HuH-7.5 (cell line): ENCODE measurements around the gene UPF1.
"Not testable (repeated sequence)": the region's sequence is repeated elsewhere in the genome, so short reads cannot be mapped to it uniquely, and the experiment has no call there.

Experiments used
- DNase-seq: peaks from one replicate; pipeline ENCODE4 v3.0.0; 2011; ENCODE audit warnings: low spot score

The UPF1 gene

GRCh38 chr19:18799389-18799970, 32.3 kb upstream of the UPF1 start:
- no peak for DNase-seq

DNA sequence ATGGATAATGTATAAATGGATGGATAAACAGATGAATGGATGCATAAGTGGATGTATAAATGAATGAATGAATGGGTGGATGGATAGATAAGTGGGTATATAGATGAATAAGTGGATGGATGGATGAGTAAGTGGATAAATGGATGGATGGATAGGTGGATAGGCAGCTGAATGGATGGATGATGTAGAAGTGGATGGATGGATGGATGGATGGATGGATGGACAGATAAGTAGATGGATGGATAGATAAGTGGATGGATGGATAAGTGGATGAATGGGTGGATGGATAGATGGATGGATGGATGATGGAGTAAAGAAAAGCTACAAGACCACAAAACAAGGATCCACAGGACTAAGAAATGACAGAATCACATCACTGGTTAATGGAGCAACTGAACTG, 31.7 kb upstream of the UPF1 start:
- no peak for DNase-seq

- DNase-seq, result no peak
These were observed 31.1 kb upstream of the UPF1 start for GRCh38 chr19:18800636-18801035.

GRCh38 chr19:18802354-18802753, 29.4 kb upstream of the UPF1 start:
- no peak for DNase-seq

- DNase-seq, result no peak
These were observed 28.1 kb upstream of the UPF1 start for GRCh38 chr19:18803550-18804138.

DNA sequence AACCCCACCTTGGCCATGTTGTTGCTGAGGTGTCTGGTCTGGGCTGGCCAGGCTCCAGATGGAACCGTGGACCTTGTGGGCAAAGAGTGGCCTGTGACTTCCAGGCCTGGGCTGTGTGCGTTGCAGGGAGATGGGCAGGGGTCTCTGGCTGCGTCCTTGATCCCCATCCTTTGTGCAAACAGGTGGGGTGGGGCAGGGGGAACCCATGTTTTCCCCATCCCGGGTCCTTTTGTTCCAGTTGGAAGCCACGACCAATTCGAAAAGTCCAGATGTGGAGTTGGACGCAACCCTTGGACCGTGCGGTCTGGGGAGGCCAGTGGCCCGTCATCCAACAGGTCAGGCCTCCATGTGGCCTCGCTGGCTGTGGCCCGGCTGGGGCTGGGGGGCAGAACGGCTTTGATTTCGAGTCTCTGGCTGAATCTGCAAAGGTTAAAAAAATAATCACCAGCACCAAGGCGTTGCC, 27.6 kb upstream of the UPF1 start:
- DNase-seq, result no peak

DNA sequence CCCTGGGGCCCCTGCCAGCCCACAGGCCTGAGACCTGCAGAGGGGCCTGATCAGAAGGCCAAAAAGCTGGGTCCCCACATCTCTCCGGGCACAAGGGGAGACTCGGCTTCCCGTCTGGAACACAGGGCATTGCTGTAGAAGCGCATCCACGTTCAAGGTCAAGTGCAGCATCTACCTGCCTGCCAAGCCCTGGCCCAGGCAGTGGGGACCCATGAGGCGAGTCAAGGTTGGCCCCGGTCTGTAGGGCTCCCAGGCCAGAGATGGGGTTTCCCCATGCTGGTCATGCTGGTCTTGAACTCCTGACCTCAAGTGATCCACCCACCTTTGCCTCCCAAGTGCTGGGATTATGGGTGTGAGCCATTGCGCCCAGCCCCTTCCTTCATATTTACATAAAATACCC, 27.1 kb upstream of the UPF1 start:
- DNase-seq, result no peak

DNA sequence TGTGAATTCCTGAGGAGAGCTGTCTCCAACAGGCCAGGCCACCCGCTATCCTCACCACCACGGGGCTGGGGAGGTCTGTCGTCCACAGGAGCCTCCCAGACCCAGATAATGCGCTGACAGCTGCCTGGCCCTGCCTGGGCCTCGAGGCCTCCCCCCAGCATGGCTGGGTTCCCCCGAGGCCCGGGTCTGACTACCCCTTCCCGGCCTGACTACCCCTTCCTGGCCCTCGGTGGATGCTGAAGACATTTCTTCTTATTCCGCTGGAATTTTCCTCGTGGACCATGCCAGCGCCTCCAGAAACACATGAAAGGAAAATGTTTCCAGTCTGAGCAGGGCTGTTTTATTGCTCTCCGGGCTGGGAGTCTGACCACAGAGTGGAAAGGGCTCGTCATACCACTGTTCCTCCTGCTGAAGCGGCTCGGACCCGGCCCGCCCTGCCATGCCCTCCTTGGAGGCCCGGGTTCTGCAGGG, 23.9 kb upstream of the UPF1 start:
- no peak for DNase-seq

- no peak for DNase-seq
These were observed 22.4 kb upstream of the UPF1 start for GRCh38 chr19:18809149-18809868.

DNA sequence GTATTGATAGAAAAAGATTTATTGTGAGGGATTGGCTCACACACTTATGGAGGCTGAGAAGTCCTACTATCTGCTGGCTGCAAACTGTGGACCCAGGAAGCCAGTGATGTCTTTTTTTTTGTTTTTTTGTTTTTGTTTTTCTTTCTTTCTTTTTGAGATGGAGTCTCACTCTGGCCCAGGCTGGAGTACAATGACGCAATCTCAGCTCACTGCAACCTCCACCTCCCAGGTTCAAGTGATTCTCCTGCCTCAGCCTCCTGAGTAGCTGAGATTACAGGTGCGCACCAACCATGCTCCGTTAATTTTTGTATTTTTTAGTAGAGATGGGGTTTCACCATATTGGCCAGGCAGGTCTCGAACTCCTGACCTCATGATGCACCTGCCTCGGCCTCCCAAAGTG, 20.1 kb upstream of the UPF1 start:
- not testable (repeated sequence) for DNase-seq

DNA sequence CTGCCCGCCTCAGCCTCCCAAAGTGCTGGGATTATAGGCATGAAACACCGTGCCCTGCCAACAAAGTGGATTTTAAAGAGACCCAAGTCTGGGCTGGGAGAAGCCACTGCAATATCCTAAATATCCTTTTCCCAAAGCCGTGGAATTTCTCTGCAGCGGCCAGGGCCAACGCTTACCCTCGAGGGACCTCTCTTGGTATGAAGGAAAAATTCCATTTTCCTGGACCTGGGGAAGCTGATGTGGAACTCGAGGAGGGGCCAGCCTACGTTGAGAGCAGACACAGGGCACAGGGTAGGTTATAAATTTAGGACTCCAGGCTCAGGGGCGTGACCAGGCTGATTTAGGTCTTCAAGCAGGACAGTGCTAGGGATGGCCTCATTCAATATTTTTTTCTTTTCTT, 17.7 kb upstream of the UPF1 start:
- DNase-seq, result no peak

DNA sequence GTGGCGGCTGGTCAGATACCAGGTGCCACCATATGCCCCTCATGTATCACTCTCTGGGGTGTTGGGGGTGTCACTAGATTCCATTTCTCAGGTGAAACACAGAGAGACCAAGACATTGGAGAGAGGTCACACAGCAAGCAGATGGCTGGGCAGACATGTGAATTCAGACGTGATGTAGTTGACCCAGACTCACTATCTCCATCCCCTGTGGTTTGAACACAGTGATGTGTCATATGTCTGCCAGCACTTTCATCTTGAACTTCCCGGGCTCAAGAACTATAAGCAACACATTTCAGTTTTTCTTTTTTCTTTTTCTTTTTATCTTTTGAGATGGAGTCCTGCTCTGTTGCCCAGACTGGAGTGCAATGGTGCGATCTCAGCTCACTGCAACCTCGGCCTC, 16.1 kb upstream of the UPF1 start:
- no peak for DNase-seq

- DNase-seq, result not testable (repeated sequence)
These were observed 15.1 kb upstream of the UPF1 start for GRCh38 chr19:18816645-18817044.

DNA sequence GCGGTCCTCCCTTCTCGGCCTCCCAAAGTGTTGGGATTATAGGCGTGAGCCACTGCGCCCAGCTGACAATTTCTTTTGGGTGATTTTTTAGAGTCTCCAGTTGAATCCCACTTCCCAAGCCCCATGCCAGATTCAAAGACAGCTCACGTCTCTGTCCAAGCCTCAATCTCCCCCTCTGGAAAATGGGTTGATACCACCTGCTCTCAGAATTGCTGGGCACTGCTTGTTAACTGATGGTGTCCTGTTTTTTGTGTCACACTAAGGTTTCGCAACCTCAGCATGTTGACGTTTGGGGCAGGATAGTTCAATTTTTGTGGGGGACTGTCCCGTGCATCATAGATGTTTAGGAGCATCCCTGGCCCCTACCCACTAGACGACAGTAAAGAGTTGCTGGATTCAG, 14.2 kb upstream of the UPF1 start:
- DNase-seq, result no peak

DNA sequence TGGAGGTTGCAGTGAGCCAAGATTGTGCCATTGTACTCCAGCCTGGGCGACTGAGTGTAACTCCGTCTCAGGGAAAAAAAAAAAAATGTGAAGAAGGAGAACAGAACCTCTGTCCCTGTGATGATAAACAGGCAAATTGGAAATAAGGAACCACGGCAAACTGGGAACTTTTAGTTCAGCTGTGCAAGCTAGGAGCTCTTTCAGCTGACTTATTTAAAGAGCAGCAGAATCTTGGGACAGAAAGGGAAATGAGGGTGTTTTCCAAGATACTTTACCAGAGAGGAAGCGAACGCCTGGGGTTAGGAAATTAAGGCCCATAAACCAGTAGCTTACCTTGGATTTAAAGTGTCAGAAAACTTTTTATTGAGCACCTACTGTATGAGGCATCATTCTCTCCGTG, 3.0 kb upstream of the UPF1 start:
- DNase-seq, result no peak

- DNase-seq, result no peak
These were observed 1.3 kb upstream of the UPF1 start for GRCh38 chr19:18830488-18830887.

DNA sequence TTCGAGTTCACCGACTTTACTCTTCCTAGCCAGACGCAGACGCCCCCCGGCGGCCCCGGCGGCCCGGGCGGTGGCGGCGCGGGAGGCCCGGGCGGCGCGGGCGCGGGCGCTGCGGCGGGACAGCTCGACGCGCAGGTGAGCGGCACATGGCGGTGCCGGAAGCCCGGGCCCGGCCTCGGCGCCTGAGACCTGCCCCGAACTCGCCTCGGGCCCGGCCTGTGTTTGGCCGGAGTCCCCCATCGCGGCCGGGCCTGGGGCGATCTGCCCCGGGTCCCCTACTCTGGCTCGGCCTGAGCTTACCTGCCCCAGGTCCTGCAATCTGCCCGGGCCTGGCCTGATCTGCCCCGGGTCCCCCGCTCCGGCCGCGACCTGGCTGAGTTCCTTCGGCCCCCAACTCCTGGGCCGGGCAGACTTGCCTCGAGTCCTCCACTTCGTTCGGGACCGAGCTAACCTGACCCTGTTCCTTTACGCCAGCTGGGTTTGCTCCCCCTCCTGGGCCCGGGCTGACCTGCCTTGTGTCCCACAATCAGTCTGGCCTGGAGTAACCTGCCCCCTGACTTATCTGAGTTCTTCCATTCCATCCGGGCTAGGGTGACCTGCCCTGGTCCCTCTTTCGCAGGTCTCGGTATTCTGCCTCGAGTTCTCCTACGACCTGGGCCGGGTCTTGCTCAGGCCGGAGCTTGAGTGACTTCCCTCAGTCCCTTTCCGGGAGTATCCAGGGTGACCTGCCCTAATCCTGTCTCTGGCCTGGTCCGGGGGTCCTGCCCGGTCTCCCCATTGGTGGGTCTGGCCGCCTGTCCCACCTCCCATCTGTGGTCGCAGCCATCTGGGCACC, 764 bp downstream of the UPF1 start:
- DNase-seq, result peak; percentile 73

GRCh38 chr19:18833141-18833476, 1.4 kb downstream of the UPF1 start:
- DNase-seq, result no peak

DNA sequence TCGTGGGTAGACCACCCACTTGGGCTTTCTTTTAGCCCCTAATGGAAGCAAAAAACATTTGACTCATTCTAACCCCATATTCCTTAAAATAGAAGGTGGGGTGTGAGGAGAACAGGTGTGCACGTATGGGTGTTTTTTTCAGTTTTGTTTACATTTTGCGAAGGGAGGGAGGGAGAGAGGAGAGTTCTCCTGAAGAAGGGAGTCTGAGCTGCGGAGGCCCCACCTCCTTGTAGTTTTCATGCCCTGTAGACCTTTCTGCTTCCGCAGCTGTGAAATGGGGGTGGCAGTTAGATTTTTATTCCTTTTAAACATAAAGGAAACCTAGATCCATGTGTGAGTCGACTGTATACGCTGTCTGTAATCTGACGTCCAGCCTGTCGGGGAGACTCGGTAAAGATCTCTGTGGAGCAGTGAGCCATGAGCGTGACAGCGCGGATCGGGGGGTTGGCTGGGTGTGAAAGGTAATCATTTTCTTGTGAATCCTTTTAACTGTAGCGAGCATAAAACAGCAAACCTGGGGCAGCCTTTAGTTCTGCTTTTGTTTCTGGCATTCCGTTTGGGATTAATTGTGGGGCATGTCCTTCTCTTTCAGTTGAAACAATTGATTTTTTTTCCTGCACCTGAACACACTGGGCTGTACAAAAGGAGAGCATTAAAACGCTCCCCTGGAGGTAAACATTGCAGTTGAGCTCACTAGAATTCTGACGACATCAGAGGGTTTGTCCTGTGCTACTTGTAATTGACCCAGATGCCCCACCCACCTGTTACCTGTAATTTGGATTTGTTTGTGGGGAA, 2.3 kb downstream of the UPF1 start:
- DNase-seq, result peak; percentile 82

- no peak for DNase-seq
These were observed 2.9 kb downstream of the UPF1 start for GRCh38 chr19:18834644-18834984.

- DNase-seq, result peak; percentile 92
These were observed 7.9 kb downstream of the UPF1 start for GRCh38 chr19:18839465-18840287.
